T47D (cell line): ENCODE results near the gene PTK7.
A peak's percentile ranks its signal among the peaks of the same experiment; 100 is the strongest.
"Not testable (repeated sequence)": the region's sequence is repeated elsewhere in the genome, so short reads cannot be mapped to it uniquely, and the experiment has no call there.

Source experiments
- DNase-seq, 2 experiments: peaks; one replicate each; pipeline versions ENCODE4 v3.0.0 to v3.0.0-alpha.2; 2011 to 2012; ENCODE audit warnings: low read depth in 1 of 2, low spot score in 1 of 2
- JUND ChIP-seq: IDR thresholded peaks from 2 replicates; pipeline ENCODE4 v1.6.1; 2012; ENCODE audit warnings: low read depth
- in situ Hi-C: cut with HindIII; loops from 2 replicates; pipeline ENCODE4 v1.10.0; 2016; ENCODE audit warnings: low sequenced_read_pairs, low pct_unique_long_range_greater_than_20kb

Gene PTK7

DNA sequence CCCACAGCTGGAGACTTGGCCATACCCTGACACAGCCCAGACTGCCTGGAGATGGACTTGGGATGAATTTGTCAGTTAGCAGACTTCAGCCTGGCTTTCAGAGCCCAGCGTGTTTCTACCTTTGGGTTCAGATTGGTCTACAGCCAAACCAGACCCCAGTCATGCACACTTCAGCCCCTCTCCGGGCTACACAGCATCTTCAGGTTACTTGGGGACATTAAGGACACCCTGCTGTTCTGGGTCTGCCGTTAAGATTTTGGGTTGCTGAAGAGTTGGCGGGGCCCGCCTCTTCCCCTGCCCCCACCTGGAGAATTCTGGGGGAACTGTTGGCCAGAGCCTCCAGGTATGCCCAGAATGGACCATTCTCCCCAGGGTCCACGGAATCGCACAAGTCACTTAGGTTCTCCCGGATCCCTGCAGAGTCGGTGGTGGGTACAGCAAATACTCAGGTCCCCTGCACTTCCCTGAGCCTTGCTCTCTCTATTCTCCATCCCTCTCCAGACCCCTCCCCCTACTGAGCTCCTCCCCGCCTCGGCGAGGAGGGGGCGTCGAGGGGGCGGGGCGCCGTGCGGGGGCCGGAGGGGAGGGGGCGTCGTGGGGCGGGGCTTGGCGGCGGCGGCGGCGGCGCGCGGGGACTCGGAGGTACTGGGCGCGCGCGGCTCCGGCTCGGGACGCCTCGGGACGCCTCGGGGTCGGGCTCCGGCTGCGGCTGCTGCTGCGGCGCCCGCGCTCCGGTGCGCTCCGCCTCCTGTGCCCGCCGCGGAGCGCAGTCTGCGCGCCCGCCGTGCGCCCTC, at the start of gene PTK7:
TSS of gene PTK7 (plus strand) at position 645 of the 794 bp plus-strand sequence. CDS start 175 bp downstream, outside the sequence.
- in situ Hi-C loops: no loop called here
- peak in 1 of 2 experiments; percentile 70 for DNase-seq
- no peak for TF ChIP-seq JUND

DNA sequence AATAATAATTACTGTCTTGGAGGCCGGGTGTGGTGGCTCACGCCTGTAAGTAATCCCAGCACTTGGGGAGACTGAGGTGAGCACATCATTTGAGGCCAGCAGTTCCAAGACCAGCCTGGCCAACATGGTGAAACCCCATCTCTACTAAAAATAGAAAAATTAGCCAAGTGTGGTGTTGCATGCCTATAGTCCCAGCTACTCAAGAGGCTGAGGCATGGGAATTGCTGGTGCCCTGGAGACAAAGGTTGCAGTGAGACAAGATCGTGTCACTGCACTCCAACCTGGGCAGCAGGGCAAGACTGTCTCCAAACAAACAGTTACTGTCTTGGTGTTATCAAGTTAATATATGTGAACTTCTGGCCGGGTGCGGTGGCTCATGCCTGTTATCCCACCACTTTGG, 49.7 kb upstream of the PTK7 start:
- no peak for TF ChIP-seq JUND
- DNase-seq: no peak
- in situ Hi-C loops: no loop called here

DNA sequence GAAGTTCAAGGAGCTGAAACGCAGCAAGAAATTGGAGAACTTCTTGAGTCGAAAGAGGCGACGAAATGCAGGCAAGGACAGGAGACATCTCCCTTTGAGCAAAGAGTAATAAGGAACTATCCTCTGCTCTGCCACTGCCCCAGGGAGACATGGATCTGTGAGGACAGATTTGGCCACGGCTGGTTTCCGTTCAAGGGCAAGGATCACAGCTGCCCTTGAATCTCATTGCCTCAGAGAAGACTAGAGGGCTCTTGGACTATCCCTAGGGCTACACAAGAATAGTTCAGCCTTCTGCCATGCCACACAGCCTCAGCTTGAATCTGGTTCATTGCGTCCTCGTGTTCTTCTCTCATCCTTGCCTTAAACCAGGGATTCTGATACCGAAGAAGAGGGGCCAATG, 47.0 kb upstream of the PTK7 start:
- DNase-seq: no peak
- no peak for TF ChIP-seq JUND
- in situ Hi-C loops: no loop called here

DNA sequence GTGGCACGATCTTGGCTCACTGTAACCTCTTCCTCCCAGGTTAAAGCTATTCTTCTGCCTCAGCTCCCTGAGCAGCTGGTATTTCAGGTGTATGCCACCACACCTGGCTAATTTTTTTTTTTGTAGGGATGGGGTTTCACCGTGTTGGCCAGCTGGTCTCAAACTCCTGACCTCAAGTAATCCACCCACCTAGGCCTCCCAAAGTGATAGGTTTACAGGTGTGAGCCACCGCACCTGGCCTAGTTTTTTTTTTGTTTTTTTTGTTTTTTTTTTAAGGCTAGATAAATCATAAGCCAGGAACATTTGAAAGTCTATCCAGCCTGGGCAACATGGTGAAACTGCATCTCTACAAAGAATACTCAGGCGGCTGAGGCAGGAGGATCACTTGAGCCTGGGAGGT, 43.8 kb upstream of the PTK7 start:
- no peak for TF ChIP-seq JUND
- in situ Hi-C loops: no loop called here
- no peak for DNase-seq

DNA sequence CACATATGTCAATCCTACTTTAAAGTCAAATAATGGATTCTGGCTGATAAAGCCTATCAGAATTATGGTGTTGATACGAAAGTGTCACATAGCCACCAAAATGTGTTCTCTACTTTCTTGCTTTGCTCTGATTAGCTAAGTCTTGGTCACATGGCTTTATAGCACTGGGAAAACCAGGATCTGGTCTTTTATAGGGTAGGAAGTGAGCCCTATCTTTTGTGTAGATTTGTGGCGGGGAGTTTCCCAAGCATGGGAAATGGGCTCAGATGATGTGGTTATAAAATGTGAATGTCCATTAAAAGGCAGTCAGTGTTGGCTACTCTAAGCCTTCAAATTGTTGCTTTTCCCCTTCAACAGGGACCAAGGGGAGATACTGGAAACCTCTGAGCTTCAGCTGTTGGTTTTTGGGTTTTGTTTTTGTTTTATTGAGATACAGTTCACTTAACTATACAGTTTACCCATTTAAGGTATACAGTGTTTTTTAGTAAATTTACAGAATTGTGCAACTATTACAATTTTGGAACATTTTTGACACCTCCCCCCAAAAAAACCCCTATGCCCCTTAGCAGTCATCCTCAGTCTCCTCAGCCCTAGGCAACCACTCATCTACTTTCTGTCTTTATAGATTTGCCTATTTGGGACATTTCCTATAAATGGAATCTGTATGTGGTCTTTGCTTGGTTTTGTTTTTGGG, 42.5 kb upstream of the PTK7 start:
- in situ Hi-C loops: no loop called here
- DNase-seq: no peak
- TF ChIP-seq JUND: no peak

DNA sequence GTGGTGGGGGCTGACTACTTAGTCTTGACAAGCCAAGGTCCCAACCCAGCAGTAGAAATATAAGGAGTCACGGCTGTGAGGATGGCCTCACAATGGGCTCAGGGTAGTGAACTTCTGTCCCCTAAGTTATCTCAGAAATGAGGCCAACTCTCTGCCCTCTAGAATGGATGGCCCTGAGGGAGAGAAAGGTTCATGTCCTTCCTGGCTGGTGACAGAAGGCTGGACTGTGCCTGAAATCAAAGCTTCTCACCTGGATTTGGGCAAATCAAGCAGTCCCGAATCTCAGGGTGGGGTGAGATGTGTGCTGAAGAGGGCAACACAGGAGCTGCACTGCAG, 42.0 kb upstream of the PTK7 start:
- DNase-seq: no peak

DNA sequence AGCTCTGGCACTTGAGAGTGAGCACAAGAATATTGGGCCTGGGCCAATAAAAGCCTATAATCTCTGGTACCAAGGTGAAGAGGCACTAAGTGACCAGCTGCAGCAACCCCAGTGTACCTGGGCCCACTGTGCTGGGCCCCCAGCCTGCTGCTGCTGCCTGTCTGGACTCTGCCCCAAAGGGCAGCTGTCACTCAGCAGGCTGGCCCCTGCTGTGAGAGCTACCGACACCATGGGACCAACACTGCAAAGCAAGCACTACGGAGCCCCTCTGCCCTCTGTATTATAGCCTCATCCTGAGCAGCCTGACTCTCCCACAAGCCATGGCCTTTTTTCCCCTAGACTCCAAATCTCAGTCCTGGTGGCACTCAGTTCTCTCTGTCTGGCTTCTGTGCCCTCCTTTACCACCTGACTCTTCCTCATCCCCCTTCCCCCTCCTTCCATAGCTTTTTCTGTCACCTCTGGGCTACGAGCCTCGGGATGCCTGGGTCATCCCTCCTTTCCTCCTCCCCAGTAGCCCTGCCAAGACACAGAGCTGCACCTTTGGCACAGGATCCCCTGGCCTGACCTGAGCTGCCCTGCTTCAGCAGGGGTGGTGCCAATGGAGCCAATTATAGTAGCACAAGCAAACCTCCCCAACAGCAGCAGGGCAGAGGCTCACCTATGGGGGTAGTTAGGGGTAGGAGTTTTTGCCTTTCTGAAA, 40.5 kb upstream of the PTK7 start:
- in situ Hi-C loops: no loop called here
- no peak for TF ChIP-seq JUND
- DNase-seq: no peak

More for the DNA sequence above, 42.0 kb upstream of the PTK7 start:
- in situ Hi-C loops: no loop called here
- TF ChIP-seq JUND: no peak

DNA sequence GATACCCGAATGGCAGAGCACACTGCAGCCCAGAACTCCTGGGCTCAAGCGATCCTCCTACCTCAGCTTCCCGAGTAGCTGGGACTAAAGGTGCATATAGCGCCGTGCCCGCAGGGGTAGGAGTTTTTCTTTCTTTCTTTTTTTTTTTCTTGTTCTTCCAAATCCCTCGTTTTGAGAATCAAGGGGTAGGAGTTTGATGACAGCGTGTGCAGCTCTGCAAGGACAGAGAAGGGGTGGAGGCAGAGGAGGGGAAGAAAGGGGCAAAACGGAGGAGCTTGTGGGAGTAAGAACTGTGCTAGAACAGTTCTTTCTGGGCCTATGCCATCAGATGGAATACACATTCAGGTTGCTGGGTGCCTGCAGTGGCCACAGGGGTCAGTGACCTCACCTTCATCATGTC, 39.4 kb upstream of the PTK7 start:
- in situ Hi-C loops: no loop called here
- DNase-seq: no peak
- TF ChIP-seq JUND: no peak

DNA sequence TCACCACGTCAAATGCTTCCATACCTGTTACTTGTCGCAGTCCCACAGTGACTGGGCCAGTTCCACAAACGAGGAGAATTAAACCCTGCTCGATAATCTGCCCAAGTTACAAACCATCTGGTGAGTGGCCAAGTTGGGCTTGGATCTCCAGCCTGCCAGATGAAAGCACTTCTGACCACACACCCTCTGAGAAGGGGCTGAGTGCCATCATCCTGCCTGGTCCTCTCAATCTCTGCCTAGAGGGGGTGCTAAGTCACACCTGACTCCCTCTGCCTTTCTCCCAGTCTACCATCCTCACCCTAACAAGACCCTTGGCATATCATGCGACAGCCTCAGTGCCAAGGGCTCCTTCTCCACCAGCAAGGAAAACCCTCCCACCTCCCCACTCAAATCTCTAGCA, 38.9 kb upstream of the PTK7 start:
- DNase-seq: no peak
- TF ChIP-seq JUND: no peak
- in situ Hi-C loops: no loop called here

DNA sequence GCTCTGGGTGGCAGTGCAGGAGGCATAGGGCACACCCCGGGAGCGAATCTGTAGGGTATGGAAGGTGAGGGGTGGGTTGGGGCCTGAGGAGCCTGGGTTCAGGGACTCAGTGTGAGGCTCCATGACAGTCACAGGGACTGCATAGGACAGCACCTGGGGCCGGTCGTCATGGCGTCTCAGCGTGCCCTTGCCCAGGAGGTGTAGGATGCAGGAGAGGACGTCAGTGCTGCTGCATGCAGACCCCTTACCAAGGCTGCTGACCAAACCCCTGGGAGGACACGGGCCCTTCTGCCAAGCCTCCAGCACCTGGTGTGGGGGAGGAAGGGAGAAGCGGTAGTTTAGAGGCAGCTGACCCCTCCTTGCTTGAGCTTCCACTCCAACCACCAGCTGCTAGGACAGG, 38.4 kb upstream of the PTK7 start:
- in situ Hi-C loops: no loop called here
- DNase-seq: no peak
- no peak for TF ChIP-seq JUND

DNA sequence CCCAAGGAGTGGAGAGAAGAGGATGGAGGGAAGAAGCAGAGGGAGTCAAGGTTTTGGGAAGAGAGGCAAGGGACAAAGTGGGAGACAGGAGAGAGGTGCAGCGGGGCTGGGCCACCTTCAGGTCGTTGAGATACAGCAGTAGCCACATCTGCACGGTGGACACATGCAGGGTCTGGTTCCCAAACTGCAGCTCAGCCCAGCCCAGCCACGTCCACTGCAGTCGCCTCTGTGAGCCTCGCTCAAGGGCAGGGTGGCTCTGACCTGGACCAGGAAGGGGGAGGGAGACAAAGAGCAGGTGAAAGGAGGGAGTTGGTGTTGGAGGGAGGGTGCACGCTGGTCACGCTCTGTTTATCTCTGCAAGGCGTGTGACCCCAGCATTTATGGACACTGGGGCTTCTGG, 37.4 kb upstream of the PTK7 start:
- in situ Hi-C loops: no loop called here
- no peak for TF ChIP-seq JUND
- DNase-seq: no peak

DNA sequence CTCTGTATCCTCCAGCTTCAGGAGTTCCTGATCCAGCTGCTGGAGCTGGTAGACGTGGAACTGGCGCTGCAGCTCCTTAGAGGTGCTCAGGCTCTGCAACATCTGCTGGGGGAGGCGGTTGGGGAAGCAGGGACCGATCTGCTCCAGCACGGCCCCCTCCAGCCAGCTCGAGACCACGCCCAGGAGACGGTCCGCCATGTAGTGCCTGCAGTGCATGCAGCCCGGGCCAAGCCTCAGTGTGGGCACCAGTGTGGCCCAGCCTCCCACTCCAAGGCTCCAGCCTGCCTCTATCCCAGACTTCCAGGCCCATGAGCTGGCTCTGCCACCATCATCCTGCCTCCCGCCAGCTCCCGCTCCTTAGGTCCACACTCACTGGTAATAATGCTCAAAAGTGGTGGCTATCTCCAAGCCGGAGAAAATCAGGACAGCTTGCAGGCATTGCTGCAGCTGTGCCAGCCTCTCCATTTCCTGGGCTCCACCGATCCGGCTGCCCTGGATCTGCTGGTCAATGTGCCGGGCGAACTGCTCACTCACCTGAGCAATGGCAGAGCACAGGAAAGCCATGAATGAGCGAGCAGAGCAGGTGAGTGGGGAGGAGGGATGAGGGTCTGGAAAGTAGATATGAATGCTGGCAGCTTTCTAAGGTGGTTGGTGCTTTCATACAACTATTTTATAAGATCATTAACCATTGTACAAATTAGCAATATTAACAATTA, 35.4 kb upstream of the PTK7 start:
- no peak for DNase-seq
- in situ Hi-C loops: no loop called here
- no peak for TF ChIP-seq JUND

DNA sequence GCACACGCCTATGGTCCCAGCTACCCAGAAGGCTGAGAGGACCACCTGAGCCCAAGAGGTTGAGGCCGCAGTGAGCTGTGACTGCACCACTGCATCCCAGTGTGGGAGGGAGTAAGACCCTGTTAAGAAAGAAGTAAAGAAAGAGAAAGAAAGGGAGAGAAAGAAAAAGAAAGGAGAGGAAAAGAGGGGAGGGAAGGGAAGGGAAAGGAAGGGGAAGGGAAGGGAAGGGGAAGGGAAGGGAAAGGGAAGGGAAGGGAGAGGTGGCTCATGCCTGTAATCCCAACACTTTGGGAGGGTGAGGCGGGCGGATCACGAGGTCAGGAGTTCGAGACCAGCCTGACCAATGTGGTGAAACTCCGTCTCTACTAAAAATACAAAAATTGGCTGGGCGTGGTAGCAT, 34.6 kb upstream of the PTK7 start:
- DNase-seq, in situ Hi-C loops: not testable (repeated sequence)
